KOPT-K1 (cell line): ENCODE data around the gene CCL25.

Experiments used
- H3K27ac ChIP-seq: fragments of 200-600 bp; sonication (generic); 2 replicates; pipeline ENCODE4 v1.5.1; 2016; ENCODE audit warnings: antibody characterized with exemption, mild to moderate bottlenecking, low read depth, low read length; ENCODE audit not compliant: poor library complexity, severe bottlenecking
- H3K36me3 ChIP-seq: fragments of 200-600 bp; sonication (generic); 2 replicates; pipeline ENCODE4 v1.5.1; 2017; ENCODE audit warnings: antibody characterized with exemption, mild to moderate bottlenecking, low read length, moderate library complexity; ENCODE audit not compliant: insufficient read depth
- H3K9me3 ChIP-seq: fragments of 200-600 bp; sonication (generic); 2 replicates; pipeline ENCODE4 v1.5.1; 2017; ENCODE audit warnings: antibody characterized with exemption, low read length, mild to moderate bottlenecking; ENCODE audit not compliant: insufficient read depth, poor library complexity, severe bottlenecking

CCL25 gene

DNA sequence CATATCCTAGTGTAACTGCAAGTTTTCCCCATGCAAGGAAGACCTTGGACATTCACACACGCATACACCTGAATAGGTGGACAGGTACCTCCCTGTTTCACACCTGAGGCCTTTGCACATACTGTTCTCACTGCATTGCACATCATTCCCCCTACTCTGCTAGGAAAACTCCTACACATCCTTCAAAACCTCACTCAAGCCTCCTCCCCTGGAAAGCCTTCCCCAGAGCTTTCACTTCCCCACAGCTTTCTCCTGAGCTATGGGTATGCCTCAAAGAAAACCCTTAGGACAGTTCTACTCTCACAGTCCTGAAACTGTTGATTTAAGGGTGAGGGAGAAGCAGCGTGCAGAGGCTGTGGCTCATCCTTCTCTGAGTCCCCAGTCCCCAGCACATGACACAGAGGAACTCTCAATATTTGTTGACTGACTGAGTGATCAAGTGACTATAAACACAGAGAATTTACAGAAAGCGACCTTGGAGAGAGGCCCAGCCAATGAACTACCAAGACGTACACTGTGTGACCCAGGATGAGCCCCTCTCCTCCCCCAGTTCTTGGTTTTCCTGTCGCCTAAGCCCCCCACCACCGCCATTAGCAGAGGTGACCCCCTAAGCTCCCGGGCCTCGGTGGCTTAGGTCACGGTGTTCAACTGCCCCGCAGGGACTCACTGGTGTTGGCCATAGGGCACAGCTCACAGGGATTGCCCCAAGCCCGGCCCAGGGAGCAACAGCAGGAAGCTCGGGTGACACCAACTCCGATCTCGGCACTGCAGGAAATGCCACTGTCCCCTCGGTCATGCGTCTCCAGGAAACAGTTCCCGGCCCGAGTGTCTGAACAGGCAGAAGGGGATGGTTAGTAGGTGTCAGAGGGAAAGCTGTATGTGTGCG, 56.2 kb downstream of the CCL25 start:
- Histone ChIP-seq H3K36me3 (no peaks in the 10 kb centered on the region), H3K27ac (no peak overlapping the region), H3K9me3 (no peaks in the 10 kb centered on the region)

DNA sequence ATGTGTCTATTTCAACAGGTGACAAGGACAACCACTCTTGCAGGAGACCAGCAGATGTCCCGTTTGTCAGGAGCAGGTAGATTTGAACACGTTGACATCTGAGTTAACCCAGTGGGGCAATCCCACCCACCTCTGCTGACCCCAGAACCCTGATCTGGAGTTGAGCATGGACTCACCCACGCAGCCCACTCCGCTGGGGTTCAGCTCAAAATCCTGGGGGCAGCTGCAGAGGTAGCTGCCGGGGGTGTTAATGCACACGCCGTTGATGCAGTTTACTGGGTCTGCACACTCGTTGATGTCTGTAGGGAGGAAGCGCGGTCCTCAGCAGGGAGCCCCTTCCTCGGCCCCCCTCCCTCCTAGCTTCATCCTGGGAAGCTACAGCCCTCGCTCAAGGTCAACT, 56.9 kb downstream of the CCL25 start:
- Histone ChIP-seq H3K36me3 (no peaks in the 10 kb centered on the region), H3K27ac (no peak overlapping the region), H3K9me3 (no peaks in the 10 kb centered on the region)

DNA sequence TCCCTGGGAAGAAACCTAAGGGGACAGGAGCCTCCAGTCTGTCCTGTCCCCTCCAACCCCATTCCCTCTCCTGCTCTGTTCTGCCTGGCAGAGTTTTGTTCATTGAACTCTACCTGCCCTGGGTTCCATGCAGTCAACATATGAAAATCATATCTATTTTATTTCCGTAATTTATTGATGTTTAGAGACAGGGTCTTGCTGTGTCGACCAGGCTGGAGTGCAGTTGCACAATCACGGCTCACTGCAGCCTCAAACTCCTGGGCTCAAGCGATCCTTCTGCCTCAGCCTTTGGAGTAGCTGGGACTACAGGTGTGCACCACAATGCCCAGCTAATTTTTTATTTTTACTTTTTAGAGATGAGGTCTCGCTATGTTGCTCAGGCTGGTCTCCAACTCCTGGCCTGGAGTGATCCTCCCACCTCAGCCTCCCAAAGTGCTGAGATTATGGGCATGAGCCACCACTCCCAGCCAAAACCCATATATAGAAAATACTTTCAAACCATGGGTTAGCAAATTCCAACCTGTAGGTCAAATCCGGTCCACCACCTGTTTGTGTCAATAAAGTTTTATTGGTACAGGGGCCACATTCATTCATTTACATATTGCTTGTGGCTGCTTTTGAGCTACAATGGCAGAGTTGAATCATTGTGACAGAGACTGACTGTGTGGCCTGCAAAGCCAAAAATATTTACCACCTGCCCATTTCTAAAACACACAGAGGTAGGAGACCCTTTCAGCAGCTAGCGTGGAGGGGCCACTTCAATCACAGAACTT, 57.5 kb downstream of the CCL25 start:
- no peaks in the 10 kb centered on the region for H3K36me3 ChIP-seq
- no peak overlapping the region for H3K27ac ChIP-seq
- H3K9me3 ChIP-seq: no peaks in the 10 kb centered on the region

DNA sequence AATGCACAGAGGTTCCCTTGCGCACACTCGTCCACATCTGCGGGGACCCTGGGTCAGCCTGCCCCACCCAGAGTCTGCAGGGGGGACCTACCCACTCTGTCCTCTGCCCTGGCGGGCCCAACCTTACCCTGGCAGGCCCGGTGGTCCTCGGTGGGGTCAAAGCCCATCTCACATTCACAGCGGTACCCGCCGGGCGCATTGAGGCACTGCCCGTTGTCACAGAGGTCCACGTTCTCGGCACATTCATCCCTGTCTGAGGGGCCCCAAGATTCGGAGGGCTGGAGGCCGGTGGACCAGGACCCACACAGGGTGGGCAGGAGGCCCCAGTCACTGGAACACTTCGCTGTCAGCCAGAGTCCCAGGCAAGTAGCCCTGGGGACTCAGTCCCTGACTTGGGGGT, 58.4 kb downstream of the CCL25 start:
- no peak overlapping the region for H3K27ac ChIP-seq
- no peaks in the 10 kb centered on the region for H3K36me3 ChIP-seq
- H3K9me3 ChIP-seq: no peaks in the 10 kb centered on the region

DNA sequence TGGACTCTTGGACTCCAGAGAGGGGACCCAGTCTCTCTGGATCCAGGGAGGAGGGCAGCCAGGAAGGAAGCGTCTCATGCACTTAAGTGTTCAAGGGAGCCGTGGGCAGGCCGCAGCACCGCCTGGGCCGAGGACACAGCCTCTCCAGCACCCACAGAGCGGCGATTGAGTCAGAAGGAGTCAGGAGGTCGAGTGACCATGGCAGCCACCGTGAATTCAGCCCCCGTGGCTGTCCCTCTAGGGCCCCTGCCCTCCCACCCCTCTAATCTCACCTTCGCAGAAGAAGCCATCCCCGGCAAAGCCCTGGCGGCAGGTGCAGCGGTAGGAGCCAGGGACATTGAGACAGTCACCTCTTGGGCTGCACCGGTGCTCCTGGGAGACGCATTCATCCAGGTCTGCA, 58.8 kb downstream of the CCL25 start:
- no peaks in the 10 kb centered on the region for H3K9me3 ChIP-seq
- H3K27ac ChIP-seq: no peak overlapping the region
- no peaks in the 10 kb centered on the region for H3K36me3 ChIP-seq
